Stimulated activated CD4-positive, alpha-beta T cell treated with anti-CD3 and anti-CD28 coated beads, Interleukin-15, amount 100 ng/mL, for 48 hours (primary cell): ENCODE measurements around the gene C16orf54.
"Not testable (repeated sequence)": the region's sequence is repeated elsewhere in the genome, so short reads cannot be mapped to it uniquely, and the experiment has no call there.

Experiments used
- DNase-seq, 2 donors: peaks; one replicate each; pipeline ENCODE4 v3.0.0-alpha.2; 2020; ENCODE audit warnings: low read depth in 2 of 2

C16orf54 gene, protein sequence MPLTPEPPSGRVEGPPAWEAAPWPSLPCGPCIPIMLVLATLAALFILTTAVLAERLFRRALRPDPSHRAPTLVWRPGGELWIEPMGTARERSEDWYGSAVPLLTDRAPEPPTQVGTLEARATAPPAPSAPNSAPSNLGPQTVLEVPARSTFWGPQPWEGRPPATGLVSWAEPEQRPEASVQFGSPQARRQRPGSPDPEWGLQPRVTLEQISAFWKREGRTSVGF

GRCh38 chr16:29745853-29746345, at the start of gene C16orf54:
C16orf54 (minus strand) TSS chr16:29745990; CDS start chr16:29744951, 1,039 bp downstream.
- DNase-seq = peak; percentile 74 to 75

- DNase-seq = no peak
Observed at GRCh38 chr16:29794231-29794710, 48.5 kb upstream of the C16orf54 start.

DNA sequence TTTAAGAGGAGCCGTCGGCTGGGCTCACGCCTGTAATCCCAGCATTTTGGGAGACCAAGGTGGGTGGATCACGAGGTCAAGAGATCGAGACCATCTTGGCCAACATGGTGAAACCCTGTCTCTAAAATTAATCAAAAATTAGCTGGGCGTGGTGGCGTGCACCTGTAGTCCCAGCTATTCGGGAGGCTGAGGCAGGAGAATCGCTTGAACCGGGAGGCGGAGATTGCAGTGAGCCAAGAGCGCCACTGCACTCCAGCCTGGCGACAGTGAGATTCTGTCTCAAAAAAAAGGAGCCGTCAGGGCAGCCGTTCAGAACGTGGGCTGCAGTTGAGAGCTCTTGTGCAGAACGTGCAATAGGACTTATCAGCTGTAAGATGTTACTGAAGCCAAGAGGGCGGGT, 47.4 kb upstream of the C16orf54 start:
- not testable (repeated sequence) for DNase-seq

GRCh38 chr16:29791845-29792807, 46.3 kb upstream of the C16orf54 start:
- DNase-seq = no peak

- DNase-seq = no peak
Observed at GRCh38 chr16:29790949-29791844, 45.4 kb upstream of the C16orf54 start.

GRCh38 chr16:29790183-29790948, 44.6 kb upstream of the C16orf54 start, which contains the start of gene KIF22:
KIF22 (plus strand) TSS chr16:29790751; CDS start chr16:29790760, 9 bp downstream.
- DNase-seq = peak; percentile 99 to 100

GRCh38 chr16:29789775-29790182, 44.0 kb upstream of the C16orf54 start:
- DNase-seq = no peak

DNA sequence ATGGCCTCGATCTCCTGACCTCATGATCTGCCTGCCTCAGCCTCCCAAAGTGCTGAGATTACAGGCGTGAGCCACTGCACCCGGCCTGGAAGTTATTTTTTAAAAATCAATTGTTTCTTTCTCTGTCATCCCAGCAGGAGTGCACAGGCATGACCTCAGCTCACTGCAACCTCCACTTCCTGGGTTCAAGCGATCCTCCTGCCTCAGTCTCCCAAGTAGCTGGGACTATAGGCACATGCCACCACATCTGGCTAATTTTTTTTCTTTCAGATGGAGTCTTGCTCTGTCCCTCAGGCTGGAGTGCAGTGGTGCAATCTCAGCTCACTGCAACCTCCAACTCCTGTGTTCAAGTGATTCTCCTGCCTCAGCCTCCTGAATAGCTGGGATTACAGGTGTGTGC, 41.4 kb upstream of the C16orf54 start:
- DNase-seq = not testable (repeated sequence)

- DNase-seq = peak; percentile 52 to 73
Observed at GRCh38 chr16:29784901-29785500, 39.2 kb upstream of the C16orf54 start.

DNA sequence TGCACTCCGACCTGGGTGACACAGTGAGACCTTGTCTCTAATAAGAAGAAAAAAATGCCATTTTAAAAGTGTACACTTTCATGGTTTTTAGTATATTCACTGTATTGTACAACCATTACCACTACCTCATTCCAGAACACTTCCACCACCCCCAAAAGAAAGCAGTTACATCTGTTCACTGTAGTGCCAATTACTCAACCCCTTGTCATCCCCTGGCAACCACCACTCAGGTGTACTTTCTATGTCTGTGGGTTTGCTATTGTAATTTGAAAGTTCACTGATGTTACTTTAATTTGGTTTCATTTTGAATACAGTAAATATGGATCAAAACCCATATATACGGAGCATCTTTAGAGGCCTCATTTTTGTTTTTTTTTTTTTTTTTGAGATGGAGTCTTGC, 38.4 kb upstream of the C16orf54 start:
- peak; percentile 22 to 24 for DNase-seq

DNA sequence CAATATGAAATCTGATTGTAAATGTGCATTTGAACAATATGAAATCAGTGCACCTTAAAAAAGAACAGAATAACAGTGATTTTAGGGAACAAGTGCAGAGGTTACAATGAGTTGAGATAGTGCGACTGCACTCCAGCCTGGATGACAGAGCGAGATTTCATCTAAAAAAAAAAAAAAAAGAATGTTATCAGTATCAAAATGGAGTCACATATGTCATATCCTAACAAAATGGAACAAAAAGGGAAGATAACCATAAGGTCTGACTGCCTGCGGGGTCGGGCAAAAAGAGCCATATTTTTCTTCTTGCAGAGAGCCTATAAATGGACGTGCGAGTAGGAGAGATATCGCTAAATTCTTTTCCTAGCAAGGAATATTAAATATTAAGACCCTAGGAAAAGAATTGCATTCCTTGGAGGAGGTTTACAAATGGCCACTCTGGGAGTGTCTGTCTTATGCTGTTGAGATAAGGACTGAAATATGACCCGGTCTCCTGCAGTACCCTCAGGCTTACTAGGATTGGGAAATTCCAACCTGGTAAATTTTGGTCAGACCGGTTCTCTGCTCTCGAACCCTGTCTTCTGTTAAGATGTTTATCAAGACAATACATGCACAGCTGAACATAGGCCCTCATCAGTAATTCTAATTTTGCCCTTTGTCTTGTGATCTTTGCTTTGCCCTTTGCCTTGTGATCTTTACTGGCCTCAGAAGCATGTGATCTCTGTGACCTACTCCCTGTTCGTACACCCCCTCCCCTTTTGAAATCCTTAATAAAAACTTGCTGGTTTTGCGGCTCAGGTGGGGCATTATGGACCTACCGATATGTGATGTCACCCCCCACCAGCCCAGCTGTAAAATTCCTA, 37.5 kb upstream of the C16orf54 start:
- DNase-seq = not testable (repeated sequence)

DNA sequence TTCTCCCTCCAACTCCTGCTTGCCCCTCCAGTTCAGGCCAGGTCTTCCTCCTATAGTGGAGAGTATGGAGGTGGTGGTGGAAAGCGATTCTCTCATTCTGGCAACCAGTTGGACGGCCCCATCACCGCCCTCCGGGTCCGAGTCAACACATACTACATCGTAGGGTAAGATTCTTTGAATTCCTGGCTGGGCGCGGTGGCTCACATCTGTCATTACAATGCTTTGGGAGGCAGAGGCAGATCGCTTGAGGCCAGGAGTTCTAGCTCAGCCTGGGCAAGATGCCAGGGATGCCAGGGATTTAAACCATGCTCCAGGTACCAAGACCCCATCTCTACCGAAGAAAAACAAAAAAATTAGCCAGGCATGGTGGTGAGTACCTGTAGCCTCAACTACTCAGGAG, 33.7 kb upstream of the C16orf54 start:
- no peak for DNase-seq

DNA sequence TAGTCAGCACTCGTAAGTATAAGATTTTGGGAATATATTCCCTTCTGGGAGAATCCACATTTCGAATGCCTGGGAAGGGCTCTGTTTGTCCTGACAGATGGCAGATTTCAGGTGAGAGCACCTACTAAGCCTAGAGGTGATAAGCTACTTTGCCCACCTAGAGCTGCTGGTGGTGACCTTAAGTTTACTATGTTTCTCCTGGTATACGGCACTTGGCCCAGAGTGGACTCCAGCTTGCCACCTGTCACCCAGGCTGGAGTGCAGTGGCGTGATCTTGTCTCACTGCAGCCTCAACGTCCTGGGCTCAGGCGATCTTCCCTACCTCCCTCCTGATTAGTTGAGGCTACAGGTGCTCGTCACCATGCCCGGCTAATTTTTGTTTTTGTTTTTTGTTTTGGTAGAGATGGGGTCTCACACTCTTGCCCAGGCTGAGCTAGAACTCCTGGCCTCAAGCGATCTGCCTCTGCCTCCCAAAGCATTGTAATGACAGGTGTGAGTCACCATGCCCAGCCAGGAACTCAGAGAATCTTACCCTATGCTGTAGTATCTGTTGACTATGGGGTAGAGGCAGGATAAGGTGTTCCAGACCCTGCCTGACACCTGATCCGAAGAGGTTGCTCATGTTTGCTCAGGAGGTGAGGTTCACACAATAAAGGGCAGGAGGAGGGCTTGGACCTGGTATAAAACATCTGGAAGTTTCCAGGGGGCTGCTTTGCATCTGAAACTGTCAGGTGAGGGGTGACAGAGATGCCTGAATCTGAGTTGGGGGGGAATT, 32.0 kb upstream of the C16orf54 start, which contains the start of gene ZG16:
Gene ZG16 (plus strand): TSS at position 681 of the 775 bp plus-strand sequence. CDS start 1,011 bp downstream, outside the sequence.
- no peak for DNase-seq

- no peak for DNase-seq
Observed at GRCh38 chr16:29775742-29776408, 30.1 kb upstream of the C16orf54 start.

GRCh38 chr16:29774730-29775129, 28.9 kb upstream of the C16orf54 start:
- no peak for DNase-seq

DNA sequence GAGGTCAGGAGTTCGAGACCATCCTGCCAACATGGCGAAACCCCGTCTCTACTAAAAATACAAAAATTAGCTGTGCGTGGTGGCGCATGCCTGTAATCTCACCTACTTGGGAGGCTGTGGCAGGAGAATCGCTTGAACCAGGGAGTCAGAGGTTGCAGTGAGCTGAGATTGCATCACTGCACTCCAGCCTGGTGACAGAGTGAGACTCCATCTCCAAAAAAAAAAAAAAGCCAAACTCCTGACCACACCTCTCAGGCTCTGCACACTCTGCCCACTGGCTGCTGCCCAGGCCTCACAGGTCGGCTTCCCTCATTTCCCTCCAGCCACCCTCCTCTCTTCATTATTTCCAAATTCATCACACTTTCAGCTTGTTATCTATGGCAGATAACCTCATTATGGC, 26.5 kb upstream of the C16orf54 start:
- DNase-seq = not testable (repeated sequence)

DNA sequence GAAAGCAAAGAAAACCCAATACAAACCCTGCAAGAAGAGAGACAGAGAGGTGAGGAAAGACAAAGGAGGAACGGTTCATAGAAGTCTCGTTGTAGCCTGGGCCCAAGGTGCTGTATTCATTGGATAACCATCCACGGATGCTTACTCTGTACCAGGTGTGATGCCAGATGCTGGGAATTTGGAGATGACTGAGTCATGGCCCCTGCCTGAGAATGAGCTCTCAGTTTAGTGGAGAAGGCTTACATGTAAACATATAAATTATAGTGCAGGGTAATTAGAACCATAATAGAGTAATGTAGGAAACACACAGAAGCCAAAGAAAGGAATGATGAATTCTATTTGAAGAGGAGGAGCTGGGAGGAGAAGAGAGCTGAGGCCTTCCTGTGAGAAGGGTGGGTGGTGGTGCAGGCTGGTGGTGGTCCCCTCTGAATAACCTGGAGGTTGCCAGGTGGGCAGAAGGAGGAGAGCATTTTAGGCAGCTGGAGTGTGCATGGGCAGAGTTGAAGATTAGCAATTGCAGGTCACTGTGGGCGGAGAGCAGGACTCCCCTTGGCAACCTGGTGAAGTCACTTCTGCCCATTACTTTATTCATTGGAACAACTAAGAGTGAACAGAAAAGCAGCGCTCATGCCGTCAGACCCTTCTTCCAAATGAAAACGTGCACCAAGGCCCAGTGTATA, 24.6 kb upstream of the C16orf54 start:
- DNase-seq = no peak
